NCI-H2227 treated with DMSO at 0.1 percent for 48 hours (cell line): ENCODE data around the gene FCER1A.
"Not testable (repeated sequence)": the region's sequence is repeated elsewhere in the genome, so short reads cannot be mapped to it uniquely, and the experiment has no call there.

Source experiments
- DNase-seq: peaks from one replicate; lab custom pipeline; 2025; lab: John Stamatoyannopoulos, UW

The FCER1A gene

DNA sequence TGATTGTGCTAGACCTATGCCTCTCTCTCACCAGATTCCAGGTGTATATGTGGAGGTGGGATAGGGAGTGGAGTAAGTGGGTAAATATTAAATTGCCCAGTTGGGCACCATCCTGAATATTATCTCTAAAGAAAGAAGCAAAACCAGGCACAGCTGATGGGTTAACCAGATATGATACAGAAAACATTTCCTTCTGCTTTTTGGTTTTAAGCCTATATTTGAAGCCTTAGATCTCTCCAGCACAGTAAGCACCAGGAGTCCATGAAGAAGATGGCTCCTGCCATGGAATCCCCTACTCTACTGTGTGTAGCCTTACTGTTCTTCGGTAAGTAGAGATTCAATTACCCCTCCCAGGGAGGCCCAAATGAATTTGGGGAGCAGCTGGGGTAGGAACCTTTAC lies at the start of gene FCER1A:
Gene FCER1A (plus strand): TSS at position 242 of the 400 bp plus-strand sequence. CDS start 29 bp downstream, at position 271.
- no peak for DNase-seq

GRCh38 chr1:159261311-159261710 lies 40.8 kb upstream of the FCER1A start:
- DNase-seq = no peak

GRCh38 chr1:159261721-159262494 lies 40.2 kb upstream of the FCER1A start:
- no peak for DNase-seq

GRCh38 chr1:159266832-159267231 lies 35.3 kb upstream of the FCER1A start:
- DNase-seq = no peak

DNA sequence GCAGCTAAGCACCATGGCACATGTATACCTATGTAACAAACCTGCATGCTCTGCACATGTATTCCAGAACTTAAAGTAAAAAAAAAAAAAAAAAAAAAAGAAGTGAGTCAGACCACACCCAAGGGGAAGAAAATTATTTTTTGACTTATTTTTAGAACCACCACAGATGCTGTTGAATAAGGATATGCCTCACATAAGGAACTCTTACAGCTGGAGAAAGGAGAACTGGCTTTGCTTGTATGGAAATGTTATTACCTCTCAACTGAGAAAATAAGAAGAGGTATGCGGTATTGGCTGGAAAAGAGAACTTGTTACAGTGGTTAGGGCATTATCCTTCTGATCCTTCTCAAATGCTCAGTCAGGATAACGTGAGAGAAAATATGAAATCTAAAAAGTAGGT lies 27.5 kb upstream of the FCER1A start:
- no peak for DNase-seq

GRCh38 chr1:159275891-159276290 lies 26.2 kb upstream of the FCER1A start:
- no peak for DNase-seq

GRCh38 chr1:159279773-159280172 lies 22.4 kb upstream of the FCER1A start:
- DNase-seq = no peak

DNA sequence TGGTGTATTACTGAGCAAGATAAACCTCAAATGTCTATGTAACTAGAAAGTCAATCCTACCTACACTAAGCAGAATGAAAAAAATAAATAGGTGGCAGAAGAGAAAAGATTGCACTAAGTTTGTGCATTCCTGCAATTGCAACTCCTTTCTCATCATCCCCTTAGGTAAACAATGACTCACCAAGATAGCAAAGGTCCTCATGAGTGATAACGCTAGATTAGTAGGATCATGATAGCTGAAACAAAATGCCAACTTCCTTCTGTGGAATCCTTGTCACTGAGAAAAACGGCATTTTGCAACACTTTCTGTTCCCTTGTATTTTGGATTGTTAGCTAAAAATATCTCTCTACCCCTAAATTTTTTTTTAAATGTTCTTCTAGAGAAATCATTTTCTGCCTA lies 20.0 kb upstream of the FCER1A start:
- DNase-seq = no peak

DNA sequence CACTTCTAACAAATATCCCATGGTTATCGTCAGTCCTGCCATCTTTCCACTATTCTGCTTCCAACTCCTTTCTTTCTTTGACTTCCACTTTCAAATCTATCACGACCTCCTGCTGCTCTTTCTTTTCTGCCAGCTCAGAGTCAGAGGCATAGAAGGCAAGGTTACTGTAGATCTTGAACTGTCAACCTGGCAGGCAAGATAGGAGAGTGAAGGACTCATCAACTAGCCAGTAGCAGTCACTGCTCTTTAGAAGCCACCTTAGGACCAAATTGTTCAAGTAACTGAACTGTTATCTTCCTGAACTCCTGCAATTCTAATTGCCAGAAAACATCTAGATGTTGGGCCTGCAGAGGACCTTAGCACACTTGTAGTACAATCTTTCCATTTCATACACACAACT lies 13.1 kb upstream of the FCER1A start:
- DNase-seq = no peak

DNA sequence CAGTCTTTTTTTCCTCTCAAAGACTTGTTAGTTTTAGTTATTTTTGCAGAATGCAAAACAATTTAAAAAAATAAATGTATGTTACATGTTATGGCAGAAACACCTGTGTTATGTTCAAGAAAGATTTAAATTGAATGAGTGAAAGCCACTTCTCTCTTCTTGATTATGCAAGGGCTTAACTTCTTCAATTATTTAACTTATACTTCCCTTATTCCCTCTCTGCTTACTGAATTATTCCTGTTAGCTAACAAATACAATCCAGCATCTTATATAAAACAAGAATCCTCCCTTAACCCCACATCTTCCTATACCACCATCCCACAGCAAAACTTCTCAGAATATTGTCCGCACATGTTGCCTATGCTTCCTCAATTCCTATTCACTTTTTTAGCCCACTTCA lies 10.7 kb upstream of the FCER1A start:
- no peak for DNase-seq

- DNase-seq = no peak
Observed at GRCh38 chr1:159296706-159297375, 5.3 kb upstream of the FCER1A start.

DNA sequence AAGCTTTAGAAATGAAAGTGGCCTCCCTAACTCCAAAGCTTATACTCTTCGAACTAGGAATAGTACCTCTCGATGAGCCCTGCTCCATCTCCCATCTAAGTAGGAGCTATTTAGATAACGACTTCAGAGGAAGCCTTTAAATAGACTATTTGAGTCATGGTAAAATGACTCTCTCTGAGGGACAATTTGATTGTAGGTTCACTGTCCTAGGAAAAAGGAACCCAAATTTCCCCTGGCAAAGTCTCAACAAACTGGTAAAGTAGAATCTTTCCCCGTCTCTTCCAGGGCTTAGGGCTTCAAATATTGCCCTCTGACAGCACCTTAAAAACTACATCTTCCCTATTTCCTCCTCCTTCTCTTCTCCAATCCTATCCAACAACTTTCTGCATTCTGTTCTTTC lies 2.0 kb upstream of the FCER1A start:
- no peak for DNase-seq

DNA sequence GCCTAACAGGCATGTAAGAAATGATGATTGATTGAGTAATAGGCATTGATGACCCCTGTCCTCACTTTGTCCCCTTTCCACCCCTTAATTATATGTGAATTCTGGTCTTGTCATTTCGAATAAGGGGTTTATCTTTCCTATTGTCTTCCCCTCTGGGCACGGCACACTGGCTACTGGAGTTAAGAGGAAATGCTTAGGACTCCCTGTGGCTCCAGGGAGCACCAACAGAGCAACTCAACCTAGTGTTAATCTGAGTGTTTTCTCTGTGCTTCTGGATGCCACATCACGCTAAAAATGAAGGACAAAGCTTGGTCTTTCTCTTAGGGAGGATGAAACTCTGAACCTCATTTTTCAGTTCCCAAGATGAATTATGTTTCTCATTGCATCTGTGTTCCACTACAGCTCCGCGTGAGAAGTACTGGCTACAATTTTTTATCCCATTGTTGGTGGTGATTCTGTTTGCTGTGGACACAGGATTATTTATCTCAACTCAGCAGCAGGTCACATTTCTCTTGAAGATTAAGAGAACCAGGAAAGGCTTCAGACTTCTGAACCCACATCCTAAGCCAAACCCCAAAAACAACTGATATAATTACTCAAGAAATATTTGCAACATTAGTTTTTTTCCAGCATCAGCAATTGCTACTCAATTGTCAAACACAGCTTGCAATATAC lies 5.3 kb downstream of the FCER1A start:
- DNase-seq = no peak

- DNase-seq = no peak
Observed at GRCh38 chr1:159311679-159312078, 9.5 kb downstream of the FCER1A start.

- no peak for DNase-seq
Observed at GRCh38 chr1:159315381-159315780, 13.2 kb downstream of the FCER1A start.

GRCh38 chr1:159318784-159319551 lies 16.8 kb downstream of the FCER1A start:
- no peak for DNase-seq

GRCh38 chr1:159334797-159335196 lies 32.7 kb downstream of the FCER1A start:
- DNase-seq = no peak

DNA sequence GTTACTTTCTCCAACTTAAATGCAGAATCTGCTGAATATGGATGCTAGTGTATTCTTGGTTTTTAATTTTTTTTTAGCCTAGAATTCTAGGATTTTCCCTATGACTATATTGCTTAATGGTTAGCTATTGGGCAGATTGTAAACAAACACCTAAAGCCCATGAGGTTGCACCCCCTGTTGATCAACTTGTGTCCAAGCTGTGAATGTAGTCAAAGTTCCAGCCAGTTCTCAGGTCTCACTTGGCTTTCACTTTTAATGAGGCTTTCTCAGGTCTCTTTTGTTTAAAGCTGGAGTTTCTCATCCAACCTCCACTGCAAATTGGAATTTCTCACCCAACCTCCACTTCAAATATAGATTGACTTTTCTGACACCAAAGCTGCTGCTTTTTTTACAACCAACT lies 35.9 kb downstream of the FCER1A start:
- DNase-seq = no peak

GRCh38 chr1:159339536-159339935 lies 37.4 kb downstream of the FCER1A start:
- no peak for DNase-seq

DNA sequence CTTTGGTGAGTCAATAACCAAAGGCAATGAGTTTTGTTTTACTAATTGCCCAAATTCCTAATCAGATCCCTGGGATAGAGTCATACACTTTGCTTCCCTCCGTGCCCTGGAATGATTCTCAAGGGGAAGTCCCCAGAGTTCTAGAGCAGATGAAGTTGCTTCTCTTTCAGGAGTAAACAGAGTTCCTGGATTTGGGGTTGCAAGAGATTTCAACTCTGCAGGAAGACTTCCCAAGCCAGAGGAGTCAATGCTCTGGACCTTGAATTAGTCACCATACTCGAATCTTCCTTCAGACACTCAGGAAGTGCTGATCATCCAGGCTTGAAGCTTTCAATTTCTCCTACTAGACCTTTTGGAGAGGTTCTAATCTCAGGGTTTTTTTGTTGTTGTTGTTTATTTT lies 39.6 kb downstream of the FCER1A start:
- DNase-seq = no peak

DNA sequence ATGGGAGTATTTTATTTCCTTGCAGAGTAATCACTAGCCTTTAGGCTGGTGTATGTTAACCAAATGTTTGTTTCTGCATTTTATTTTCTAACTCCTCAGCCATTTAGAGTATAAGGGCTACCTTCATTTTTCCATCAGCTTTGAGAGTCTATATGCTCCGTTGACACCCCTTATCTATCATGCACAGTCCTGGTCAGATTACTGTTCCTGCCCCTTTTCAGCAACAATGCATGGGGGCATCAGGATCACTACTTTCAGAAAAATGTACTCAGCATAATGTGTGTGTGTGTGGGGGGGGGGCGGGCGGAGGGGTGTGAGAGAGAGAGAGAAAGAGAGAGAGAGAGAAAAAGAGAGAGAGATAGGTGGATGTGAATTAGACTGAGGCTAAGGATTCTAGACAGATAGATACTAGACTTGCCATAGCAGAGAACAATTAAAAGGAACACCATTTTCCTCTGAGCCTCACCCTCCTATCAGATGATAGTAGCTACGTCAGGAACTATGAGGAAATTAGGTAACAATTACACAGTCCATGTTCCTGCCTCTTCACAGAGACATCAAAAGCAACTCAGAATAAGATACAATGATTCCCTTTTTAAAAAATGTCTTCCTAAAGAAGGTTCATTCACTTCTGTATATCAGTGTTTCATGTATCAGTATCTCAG lies 40.8 kb downstream of the FCER1A start:
- DNase-seq = no peak

- DNase-seq = not testable (repeated sequence)
Observed at GRCh38 chr1:159349374-159349773, 47.2 kb downstream of the FCER1A start.
